SK-N-MC (cell line): ENCODE measurements around the gene CD81.

Source experiments
- DNase-seq: peaks from one replicate; pipeline ENCODE4 v3.0.0-alpha.2; 2011; ENCODE audit warnings: low read depth, low spot score
- H3K27ac ChIP-seq: fragments of 200-600 bp; sonication (generic); 2 replicates; pipeline ENCODE4 v1.5.1; 2016; ENCODE audit warnings: mixed run types
- H3K36me3 ChIP-seq: fragments of 200-600 bp; sonication (generic); 2 replicates; pipeline ENCODE4 v1.6.1; 2017; ENCODE audit warnings: antibody characterized with exemption, low read length, mixed read lengths; ENCODE audit not compliant: insufficient read depth
- H3K4me3 ChIP-seq: fragments of 200-600 bp; sonication (generic); 2 replicates; pipeline ENCODE4 v1.5.1; 2016
- H3K9ac ChIP-seq: fragments of 200-600 bp; sonication (generic); 2 replicates; pipeline ENCODE4 v1.8.0; 2017; ENCODE audit warnings: mixed run types, mixed read lengths; ENCODE audit not compliant: insufficient read length
- H3K9me3 ChIP-seq: fragments of 200-600 bp; sonication (generic); 2 replicates; pipeline ENCODE4 v1.6.1; 2017; ENCODE audit warnings: low read depth, mild to moderate bottlenecking, antibody characterized with exemption, low read length, moderate library complexity, mixed read lengths
- EZH2 ChIP-seq: fragments of 200-600 bp; sonication (generic); IDR thresholded peaks from one replicate; pipeline ENCODE4 v1.6.1; 2017; ENCODE audit warnings: antibody characterized with exemption
- FOXP2 ChIP-seq: optimal IDR thresholded peaks from 2 replicates; pipeline ENCODE3; 2011; ENCODE audit warnings: mild to moderate bottlenecking, moderate library complexity; ENCODE audit not compliant: insufficient read depth; ENCODE audit errors: extremely low read length, control extremely low read depth
- POLR2AphosphoS5 ChIP-seq: IDR thresholded peaks from 2 replicates; pipeline ENCODE4 v1.6.1; 2012; ENCODE audit warnings: mild to moderate bottlenecking, low read depth, low read length, borderline replicate concordance

Gene CD81

DNA sequence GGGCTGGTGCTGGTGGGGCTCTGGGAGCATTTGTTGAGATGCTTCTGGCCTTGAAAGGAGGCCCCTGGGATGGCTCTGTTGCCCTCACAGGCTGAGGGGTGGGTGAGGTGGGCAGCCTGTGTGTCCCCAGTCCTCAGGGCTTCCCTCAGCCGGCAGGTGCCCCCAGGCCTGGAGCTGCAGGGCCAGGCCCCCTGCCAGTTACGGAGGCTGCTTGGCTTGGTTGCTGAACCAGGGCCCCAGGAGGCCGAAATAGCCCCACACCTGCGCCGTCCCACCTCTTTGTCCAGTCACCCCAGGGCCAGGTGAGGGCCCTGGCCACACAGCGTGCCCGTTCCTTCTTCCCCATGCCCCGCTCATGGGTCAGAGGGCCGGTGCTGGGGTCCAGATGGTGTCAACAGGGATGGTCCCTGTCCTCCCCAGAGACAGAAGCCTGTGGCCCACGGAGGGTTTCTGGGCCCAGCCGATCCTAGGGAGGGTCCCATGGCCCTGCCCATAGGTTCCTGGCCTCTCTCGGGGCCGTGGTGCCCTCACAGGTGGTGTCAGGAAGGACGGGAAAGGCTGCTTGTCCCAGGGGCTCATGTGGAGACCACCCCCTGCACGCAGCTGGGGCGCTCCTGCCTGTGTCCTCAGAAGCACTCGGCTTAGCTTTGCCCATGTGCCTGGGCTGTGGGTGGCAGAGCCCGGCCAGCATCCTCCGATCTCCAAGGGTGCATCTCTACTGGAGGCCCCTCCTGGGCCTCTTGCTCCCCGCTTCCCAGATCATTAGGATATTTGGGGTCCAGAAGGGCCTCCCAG, 14.3 kb downstream of the CD81 start:
- Histone ChIP-seq H3K9me3 (no peaks in the 10 kb centered on the region), H3K27ac (no peak overlapping the region)

DNA sequence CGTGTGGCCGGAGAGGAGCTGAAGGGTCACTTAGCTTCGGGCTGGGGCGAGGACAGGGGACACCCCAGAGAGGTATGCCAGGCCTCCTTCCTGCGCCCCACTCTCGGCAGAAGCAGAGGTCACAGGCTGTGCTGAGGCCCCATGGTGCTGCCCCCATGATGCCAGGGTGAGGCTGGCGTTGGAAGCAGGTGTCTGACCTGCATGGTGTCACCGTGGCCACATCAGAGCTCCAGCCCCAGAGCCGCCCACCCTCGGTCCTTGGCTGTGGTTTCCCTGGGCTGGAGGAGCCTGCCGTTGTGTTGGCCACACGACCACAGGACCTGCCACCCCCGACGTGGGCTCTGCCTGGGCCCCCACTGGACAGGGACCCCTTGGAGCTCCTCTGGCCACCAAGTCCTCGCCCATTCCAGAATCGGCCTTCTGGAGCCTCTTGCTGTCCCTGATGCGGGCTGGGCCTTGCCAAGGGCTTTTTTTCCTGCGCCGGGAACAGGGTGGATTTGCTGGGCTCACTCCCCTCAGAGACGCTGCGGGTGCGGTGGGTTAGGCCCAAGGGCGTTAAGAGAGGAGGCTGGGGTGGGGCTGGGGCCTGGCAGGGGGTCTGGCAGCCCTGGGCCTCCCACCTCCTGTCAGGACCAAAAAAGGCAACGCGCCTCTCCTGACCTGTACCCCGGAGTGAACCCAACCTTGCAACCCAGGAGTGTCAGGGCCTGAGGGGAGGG, 15.3 kb downstream of the CD81 start:
- no peak for DNase-seq
- H3K9ac ChIP-seq, result no peak overlapping the region
- peaks cover 5% of the 10 kb centered on the region; the same call in 1 of the 2 replicates for H3K36me3 ChIP-seq
- TF ChIP-seq FOXP2 (no peak), POLR2AphosphoS5 (no peak), EZH2 (no peak)
- no peak overlapping the region for H3K4me3 ChIP-seq
- H3K9me3 ChIP-seq, result no peaks in the 10 kb centered on the region
- no peak overlapping the region for H3K27ac ChIP-seq

More for the DNA sequence above, 14.3 kb downstream of the CD81 start:
- Histone ChIP-seq H3K36me3 (peaks cover 5% of the 10 kb centered on the region; the same call in 1 of the 2 replicates), H3K4me3 (no peak overlapping the region), H3K9ac (no peak overlapping the region)
- DNase-seq, result no peak
- TF ChIP-seq EZH2 (no peak), POLR2AphosphoS5 (no peak), FOXP2 (no peak)

- Histone ChIP-seq H3K27ac (no peak overlapping the region), H3K36me3 (peaks cover 5% of the 10 kb centered on the region; the same call in 1 of the 2 replicates), H3K9ac (no peak overlapping the region), H3K9me3 (no peaks in the 10 kb centered on the region), H3K4me3 (no peak overlapping the region)
- TF ChIP-seq FOXP2 (no peak), EZH2 (no peak), POLR2AphosphoS5 (no peak)
- no peak for DNase-seq
Measured at GRCh38 chr11:2393111-2393868, 16.2 kb downstream of the CD81 start.

- H3K9ac ChIP-seq, result no peak overlapping the region
Measured at GRCh38 chr11:2393941-2394817, 17.1 kb downstream of the CD81 start.

DNA sequence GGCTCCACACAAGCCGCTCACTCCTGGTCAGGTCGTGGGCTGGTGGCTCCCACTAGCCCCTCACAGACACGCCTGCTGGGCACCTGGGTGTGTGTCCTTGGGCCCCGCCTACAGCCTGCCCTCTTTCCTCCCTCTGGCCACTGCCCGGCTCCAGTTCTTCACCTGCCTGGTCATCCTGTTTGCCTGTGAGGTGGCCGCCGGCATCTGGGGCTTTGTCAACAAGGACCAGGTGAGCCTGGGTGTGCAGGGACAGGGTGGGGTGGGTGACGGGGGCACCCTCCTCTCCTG, 17.7 kb downstream of the CD81 start:
- H3K9ac ChIP-seq, result no peak overlapping the region

More at GRCh38 chr11:2393941-2394817, 17.1 kb downstream of the CD81 start:
- H3K27ac ChIP-seq, result no peak overlapping the region
- no peaks in the 10 kb centered on the region for H3K9me3 ChIP-seq
- peaks cover 5% of the 10 kb centered on the region; the same call in 1 of the 2 replicates for H3K36me3 ChIP-seq
- DNase-seq, result no peak
- H3K4me3 ChIP-seq, result no peak overlapping the region
- TF ChIP-seq POLR2AphosphoS5 (no peak), FOXP2 (no peak), EZH2 (no peak)

GRCh38 chr11:2395211-2395730, 18.2 kb downstream of the CD81 start:
- Histone ChIP-seq H3K4me3 (no peak overlapping the region), H3K9me3 (no peaks in the 10 kb centered on the region), H3K9ac (no peak overlapping the region), H3K27ac (no peak overlapping the region), H3K36me3 (peaks cover 5% of the 10 kb centered on the region; the same call in 1 of the 2 replicates)
- TF ChIP-seq EZH2 (no peak), FOXP2 (no peak), POLR2AphosphoS5 (no peak)
- no peak for DNase-seq

More for the DNA sequence above, 17.7 kb downstream of the CD81 start:
- no peak for TF ChIP-seq POLR2AphosphoS5
- TF ChIP-seq EZH2, result no peak
- no peak for TF ChIP-seq FOXP2
- Histone ChIP-seq H3K9me3 (no peaks in the 10 kb centered on the region), H3K27ac (no peak overlapping the region), H3K4me3 (no peak overlapping the region), H3K36me3 (peaks cover 5% of the 10 kb centered on the region; the same call in 1 of the 2 replicates)
- DNase-seq, result no peak

DNA sequence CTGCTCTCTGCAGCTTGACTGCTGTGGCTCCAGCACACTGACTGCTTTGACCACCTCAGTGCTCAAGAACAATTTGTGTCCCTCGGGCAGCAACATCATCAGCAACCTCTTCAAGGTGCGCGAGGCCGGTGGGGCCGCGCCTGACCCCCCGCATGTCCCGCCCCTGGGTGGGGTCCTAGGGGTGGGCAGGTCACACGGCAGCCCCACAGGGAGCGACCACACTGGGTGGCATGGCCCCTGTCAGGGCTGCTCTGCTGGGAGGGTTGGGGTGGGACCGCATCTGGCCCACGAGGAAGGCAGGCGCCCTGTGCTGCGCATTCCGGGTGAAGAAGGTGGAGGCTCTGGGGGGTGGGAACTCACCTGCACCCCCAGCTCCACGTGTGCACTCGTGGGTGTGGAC, 18.7 kb downstream of the CD81 start:
- H3K9ac ChIP-seq, result no peak overlapping the region
- TF ChIP-seq EZH2, result no peak
- TF ChIP-seq FOXP2, result no peak
- TF ChIP-seq POLR2AphosphoS5, result no peak
- no peaks in the 10 kb centered on the region for H3K9me3 ChIP-seq
- H3K27ac ChIP-seq, result no peak overlapping the region
- H3K36me3 ChIP-seq, result peaks cover 5% of the 10 kb centered on the region; the same call in 1 of the 2 replicates
- no peak for DNase-seq
- no peak overlapping the region for H3K4me3 ChIP-seq

DNA sequence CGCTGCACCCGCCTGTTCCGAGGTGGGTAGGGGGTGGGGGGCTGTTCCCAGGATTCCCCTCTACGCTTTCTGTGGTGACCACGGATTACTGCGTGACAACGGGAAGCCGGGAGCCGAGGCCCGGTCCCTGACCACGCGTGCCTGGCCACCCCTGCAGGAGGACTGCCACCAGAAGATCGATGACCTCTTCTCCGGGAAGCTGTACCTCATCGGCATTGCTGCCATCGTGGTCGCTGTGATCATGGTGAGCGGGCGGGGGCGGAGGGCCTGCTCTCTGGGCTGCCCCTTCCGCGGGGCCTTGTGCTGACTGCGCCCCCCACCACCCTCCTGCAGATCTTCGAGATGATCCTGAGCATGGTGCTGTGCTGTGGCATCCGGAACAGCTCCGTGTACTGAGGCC, 19.4 kb downstream of the CD81 start:
- peaks cover 5% of the 10 kb centered on the region; the same call in 1 of the 2 replicates for H3K36me3 ChIP-seq

More for the DNA sequence above, 19.4 kb downstream of the CD81 start:
- Histone ChIP-seq H3K27ac (no peak overlapping the region), H3K9me3 (no peaks in the 10 kb centered on the region), H3K9ac (no peak overlapping the region), H3K4me3 (no peak overlapping the region)
- TF ChIP-seq FOXP2 (no peak), POLR2AphosphoS5 (no peak), EZH2 (no peak)
- DNase-seq, result no peak
